ENCODE data around the gene NT5M. TPM values are rescaled to one million over a fixed set of nuclear protein-coding genes. Genes with fewer than 3 reads are reported as not detected.

Gene NT5M
- total RNA-seq, 1 donor from 2014 or later = 8.2 TPM

DNA sequence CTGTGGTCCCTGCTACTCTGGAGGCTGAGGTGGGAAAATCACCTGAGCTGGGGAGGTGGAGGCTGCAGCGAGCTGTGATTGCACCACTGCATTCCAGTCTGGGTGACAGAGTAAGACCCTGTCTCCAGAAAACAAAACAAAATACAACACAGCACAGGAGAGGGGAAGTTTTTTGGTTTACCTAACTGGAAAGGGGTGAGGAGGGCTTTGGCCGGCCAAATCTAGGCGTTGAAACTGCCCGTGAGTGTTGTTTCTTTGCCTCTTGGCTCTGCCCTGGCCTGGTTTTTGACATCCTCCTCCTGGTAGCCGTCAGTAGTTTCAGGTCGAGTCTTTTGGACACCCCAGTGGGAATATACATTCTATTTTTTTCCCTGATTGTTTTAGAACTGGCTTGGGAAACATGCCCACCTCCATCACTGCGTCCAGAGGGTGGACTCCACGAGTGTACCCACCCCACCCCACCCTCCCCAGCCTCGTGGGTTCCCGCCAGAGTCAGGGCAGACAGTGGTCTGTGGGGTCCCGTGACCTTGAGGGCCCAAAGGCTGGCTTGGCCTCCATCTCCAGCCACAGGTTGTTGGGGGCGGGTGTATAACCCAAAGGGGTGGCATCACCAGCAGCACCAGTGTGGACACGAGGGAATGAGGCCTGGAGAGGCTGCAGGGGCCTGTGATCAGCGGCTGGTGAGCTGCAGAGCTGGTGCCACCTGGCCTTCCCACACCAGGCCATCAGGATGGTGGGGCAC lies 42.7 kb downstream of the NT5M start:
- Mint-ChIP-seq H3K4me3 (ENCODE audit: unreplicated experiment) (no peak overlapping the region), H3K27me3 (ENCODE audit: unreplicated experiment) (peaks cover 2% of the 10 kb centered on the region), H3K36me3 (ENCODE audit: unreplicated experiment) (no peaks in the 10 kb centered on the region), H3K9me3 (ENCODE audit: unreplicated experiment) (no peaks in the 10 kb centered on the region), H3K4me1 (ENCODE audit: low read depth, unreplicated experiment) (no peaks in the 10 kb centered on the region), H3K27ac (ENCODE audit: unreplicated experiment) (no peak overlapping the region)
- TF ChIP-seq, protein P1, sequence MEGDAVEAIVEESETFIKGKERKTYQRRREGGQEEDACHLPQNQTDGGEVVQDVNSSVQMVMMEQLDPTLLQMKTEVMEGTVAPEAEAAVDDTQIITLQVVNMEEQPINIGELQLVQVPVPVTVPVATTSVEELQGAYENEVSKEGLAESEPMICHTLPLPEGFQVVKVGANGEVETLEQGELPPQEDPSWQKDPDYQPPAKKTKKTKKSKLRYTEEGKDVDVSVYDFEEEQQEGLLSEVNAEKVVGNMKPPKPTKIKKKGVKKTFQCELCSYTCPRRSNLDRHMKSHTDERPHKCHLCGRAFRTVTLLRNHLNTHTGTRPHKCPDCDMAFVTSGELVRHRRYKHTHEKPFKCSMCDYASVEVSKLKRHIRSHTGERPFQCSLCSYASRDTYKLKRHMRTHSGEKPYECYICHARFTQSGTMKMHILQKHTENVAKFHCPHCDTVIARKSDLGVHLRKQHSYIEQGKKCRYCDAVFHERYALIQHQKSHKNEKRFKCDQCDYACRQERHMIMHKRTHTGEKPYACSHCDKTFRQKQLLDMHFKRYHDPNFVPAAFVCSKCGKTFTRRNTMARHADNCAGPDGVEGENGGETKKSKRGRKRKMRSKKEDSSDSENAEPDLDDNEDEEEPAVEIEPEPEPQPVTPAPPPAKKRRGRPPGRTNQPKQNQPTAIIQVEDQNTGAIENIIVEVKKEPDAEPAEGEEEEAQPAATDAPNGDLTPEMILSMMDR (IDR thresholded peaks at IDR 0.05; ENCODE audit: partially characterized antibody, unreplicated experiment) = no peak
- DNase-seq = no peak

DNA sequence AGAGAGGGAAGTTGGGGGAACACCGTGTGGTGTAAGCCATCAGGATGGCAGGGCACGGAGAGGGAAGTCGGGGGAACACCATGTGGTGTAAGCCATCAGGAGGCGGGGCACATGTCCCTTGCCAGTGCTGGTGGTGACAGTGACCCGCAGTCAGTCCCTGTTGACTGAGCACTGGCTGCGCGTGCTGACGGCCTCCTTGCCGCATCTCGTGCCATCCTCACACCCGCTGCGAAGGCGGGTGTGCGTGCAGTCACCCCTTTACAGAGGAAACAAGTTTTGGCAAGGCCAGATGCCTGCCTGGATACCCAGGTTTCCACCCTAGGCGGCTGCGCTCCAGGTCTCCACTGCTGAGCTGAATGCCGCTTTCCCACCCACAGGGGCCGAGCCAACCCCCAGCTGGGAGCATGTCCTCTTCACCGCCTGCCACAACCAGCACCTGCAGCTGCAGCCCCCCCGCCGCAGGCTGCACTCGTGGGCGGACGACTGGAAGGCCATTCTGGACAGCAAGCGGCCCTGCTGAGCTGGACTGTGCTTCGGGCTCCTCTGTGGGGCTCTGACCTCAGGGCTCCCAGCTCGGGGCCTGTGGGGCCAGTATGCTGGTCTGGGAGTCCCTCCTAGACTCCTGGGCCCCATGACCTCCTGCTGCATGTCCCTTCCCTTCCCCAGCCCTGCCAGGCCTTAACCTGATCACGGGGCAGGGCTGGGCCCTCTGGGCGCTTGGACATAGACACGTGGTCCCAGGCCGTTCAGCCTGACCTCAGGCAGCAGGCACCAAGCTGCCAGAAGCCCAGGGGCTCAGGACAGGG lies 43.5 kb downstream of the NT5M start:
- TF ChIP-seq, protein P1 (IDR thresholded peaks at IDR 0.05; ENCODE audit: partially characterized antibody, unreplicated experiment) = no peak
- Mint-ChIP-seq H3K27ac (ENCODE audit: unreplicated experiment) (no peak overlapping the region), H3K36me3 (ENCODE audit: unreplicated experiment) (no peaks in the 10 kb centered on the region), H3K4me3 (ENCODE audit: unreplicated experiment) (no peak overlapping the region), H3K27me3 (ENCODE audit: unreplicated experiment) (peaks cover 2% of the 10 kb centered on the region), H3K4me1 (ENCODE audit: low read depth, unreplicated experiment) (no peaks in the 10 kb centered on the region), H3K9me3 (ENCODE audit: unreplicated experiment) (no peaks in the 10 kb centered on the region)
- no peak for DNase-seq

DNA sequence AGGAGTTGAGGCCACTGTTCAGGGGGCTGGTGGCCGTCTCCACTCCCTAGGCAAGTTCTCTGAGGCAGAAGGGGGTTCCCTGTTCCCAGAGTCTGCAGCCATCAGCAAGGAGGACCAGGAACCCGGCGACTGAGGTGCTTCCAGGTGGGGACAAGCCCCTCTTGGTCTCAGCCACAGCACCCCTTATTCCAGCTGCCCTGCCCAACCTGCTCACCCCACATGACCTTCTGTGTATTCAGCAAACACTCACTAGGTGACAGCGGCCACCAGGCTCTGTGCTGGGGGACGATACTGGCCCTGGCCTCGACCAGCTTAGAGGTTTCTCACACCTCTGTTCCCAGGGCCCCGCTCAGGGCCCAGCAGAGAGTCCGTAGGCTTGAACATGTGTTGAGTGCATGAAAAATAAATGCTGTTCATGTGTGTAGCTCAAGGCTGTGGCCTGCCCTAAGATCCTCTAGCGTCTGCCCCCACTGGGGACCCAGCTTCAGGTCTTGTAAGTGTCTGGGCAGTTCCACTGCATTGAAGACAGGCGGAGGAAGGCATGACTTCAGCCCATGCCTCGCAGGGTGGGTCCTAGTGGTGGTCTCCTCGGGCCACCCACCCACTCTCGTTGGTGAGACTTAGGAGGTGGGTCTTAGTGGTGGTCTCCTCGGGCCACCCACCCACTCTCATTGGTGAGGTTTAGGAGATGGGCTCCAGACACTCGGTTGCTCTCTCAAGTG lies 44.2 kb downstream of the NT5M start:
- no peak for DNase-seq
- H3K4me1 Mint-ChIP-seq (ENCODE audit: low read depth, unreplicated experiment) = peaks cover 4% of the 10 kb centered on the region
- H3K27me3 Mint-ChIP-seq (ENCODE audit: unreplicated experiment) = peaks cover 7% of the 10 kb centered on the region
- no peak overlapping the region for H3K4me3 Mint-ChIP-seq (ENCODE audit: unreplicated experiment)
- TF ChIP-seq, protein P1 (IDR thresholded peaks at IDR 0.05; ENCODE audit: partially characterized antibody, unreplicated experiment) = no peak
- H3K36me3 Mint-ChIP-seq (ENCODE audit: unreplicated experiment) = no peaks in the 10 kb centered on the region
- no peaks in the 10 kb centered on the region for H3K9me3 Mint-ChIP-seq (ENCODE audit: unreplicated experiment)
- H3K27ac Mint-ChIP-seq (ENCODE audit: unreplicated experiment) = no peak overlapping the region

DNA sequence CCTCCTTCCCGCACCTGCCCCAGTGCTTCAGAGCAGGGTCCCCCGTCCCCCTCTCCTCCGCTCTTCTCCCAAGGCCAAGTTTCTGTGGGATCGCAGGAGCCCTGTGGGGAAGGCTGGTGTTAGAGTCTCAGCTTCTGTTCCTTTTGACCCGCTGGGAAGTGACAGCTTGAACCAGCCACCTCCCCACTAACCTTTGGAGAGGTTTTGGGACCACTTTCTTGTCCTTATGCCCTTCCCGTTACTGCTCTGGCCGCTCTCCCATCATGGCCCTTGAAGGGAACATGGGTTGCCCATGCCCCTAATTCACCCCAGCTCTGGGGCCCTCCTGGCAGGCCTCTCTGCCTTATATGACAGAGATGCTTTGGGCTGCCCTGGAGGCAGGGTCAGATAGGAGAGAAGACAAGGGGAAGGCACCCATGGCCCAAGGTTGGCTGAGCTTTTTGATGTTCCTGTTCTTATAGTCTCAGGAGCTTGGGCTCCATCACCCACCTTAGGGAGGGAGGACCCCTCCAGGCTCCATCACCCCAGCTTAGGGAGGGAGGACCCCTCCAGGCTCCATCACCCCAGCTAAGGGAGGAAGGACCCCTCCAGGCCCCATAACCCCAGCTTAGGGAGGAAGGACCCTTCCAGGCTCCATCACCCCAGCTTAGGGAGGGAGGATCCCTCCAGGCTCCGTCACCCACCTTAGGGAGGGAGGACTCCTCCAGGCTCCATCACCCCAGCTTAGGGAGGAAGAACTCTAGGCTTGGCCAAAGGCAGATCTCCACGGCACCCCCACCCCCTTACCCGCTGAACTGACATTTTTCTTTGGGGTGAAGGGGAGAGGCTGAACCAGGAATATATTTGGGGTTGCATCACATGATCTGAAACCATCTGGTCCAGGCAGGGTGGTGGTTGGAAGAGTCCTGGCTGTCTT lies 45.0 kb downstream of the NT5M start:
- TF ChIP-seq, protein P1 (IDR thresholded peaks at IDR 0.05; ENCODE audit: partially characterized antibody, unreplicated experiment) = no peak
- no peak overlapping the region for H3K27ac Mint-ChIP-seq (ENCODE audit: unreplicated experiment)
- H3K36me3 Mint-ChIP-seq (ENCODE audit: unreplicated experiment) = no peaks in the 10 kb centered on the region
- H3K4me1 Mint-ChIP-seq (ENCODE audit: low read depth, unreplicated experiment) = peaks cover 4% of the 10 kb centered on the region
- no peak overlapping the region for H3K4me3 Mint-ChIP-seq (ENCODE audit: unreplicated experiment)
- H3K27me3 Mint-ChIP-seq (ENCODE audit: unreplicated experiment) = peaks cover 6% of the 10 kb centered on the region
- no peak for DNase-seq
- H3K9me3 Mint-ChIP-seq (ENCODE audit: unreplicated experiment) = no peaks in the 10 kb centered on the region
